ENCODE results near the gene CDH12. TPM values are rescaled to one million over a fixed set of nuclear protein-coding genes. Genes with fewer than 3 reads are reported as not detected.

The CDH12 gene
- total RNA-seq, 1 experiment from 2014 or later, result not detected

DNA sequence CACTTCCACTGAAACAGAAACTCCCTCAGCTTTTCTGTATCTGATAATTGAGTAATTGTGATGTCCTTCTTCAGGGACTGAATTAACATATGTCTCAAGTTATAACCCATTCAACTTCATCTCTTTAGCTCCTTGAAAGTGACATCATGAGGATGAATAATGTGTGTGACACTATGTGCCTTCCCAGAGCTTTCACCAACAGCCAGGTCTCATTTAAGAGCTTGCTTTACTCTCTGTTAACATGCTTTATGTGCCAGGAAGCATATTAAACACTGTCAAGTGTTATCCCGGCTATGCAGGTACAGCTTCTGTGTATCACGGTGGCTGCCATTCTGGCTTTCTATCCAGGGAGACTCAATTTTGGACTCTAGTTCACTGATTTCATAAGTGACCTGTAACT, 799.9 kb downstream of the CDH12 start:
- Histone ChIP-seq H3K27ac (ENCODE audit: low read depth, low read length) (no peak overlapping the region), H4K20me1 (ENCODE audit: insufficient read depth) (no peaks in the 10 kb centered on the region), H3K27me3 (ENCODE audit: insufficient read depth, low read length) (no peaks in the 10 kb centered on the region), H3K9ac (ENCODE audit: low read length) (no peak overlapping the region), H3K79me2 (ENCODE audit: insufficient read depth, low read length) (no peaks in the 10 kb centered on the region), H3K36me3 (ENCODE audit: control insufficient read depth in 1 of 2, insufficient read depth in 2 of 2, low read length in 2 of 2) (no peaks in the 10 kb centered on the region), H2AFZ (ENCODE audit: low read depth, low read length, poor library complexity, severe bottlenecking) (no peak overlapping the region), H3K9me3 (ENCODE audit: control insufficient read depth in 1 of 2, insufficient read depth in 1 of 2, low read depth in 1 of 2, low read length in 2 of 2) (peaks cover 21 to 27% of the 10 kb centered on the region in 2 experiments; a peak in 3 of 4 replicates), H3K4me3 (replicated peaks in 1 of 2; ENCODE audit: low read depth in 1 of 2, low read length in 2 of 2) (no peak overlapping the region), H3K4me1 (ENCODE audit: control insufficient read depth in 1 of 2, insufficient read depth in 2 of 2, low read length in 2 of 2) (no peaks in the 10 kb centered on the region), H3K4me2 (ENCODE audit: low read length) (no peak overlapping the region), H3K9me2 (ENCODE audit: insufficient read depth) (no peaks in the 10 kb centered on the region)
- ChIA-PET CTCF (no interaction called here), POLR2A (no interaction called here), RAD21 (ENCODE audit: low non-redundant PET in 1 of 2, low total read pairs in 2 of 2, uncharacterized antibody in 2 of 2, unreplicated experiment in 2 of 2) (no interaction called here)
- TF ChIP-seq YY1 (IDR thresholded peaks at IDR 0.05; ENCODE audit: extremely low read depth, insufficient replicate concordance, low read depth, low read length), result no peak
- no peak for TF ChIP-seq CTCF (IDR thresholded peaks at IDR 0.05 in 2 of 3, conservative IDR thresholded peaks at IDR 0.05 in 1 of 3; ENCODE audit: borderline replicate concordance in 1 of 3, insufficient read depth in 1 of 3, low read depth in 2 of 3, low read length in 2 of 3)
- TF ChIP-seq EZH2phosphoT487 (IDR thresholded peaks at IDR 0.05; ENCODE audit: borderline replicate concordance), result no peak
- no peak for TF ChIP-seq CBX3 (IDR thresholded peaks at IDR 0.05; ENCODE audit: low read depth)
- no peak for TF ChIP-seq FOSL1 (IDR thresholded peaks at IDR 0.05; ENCODE audit: low read depth)
- TF ChIP-seq POLR2AphosphoS5 (IDR thresholded peaks at IDR 0.05; ENCODE audit: low read depth, low read length), result no peak
- TF ChIP-seq, protein P1, sequence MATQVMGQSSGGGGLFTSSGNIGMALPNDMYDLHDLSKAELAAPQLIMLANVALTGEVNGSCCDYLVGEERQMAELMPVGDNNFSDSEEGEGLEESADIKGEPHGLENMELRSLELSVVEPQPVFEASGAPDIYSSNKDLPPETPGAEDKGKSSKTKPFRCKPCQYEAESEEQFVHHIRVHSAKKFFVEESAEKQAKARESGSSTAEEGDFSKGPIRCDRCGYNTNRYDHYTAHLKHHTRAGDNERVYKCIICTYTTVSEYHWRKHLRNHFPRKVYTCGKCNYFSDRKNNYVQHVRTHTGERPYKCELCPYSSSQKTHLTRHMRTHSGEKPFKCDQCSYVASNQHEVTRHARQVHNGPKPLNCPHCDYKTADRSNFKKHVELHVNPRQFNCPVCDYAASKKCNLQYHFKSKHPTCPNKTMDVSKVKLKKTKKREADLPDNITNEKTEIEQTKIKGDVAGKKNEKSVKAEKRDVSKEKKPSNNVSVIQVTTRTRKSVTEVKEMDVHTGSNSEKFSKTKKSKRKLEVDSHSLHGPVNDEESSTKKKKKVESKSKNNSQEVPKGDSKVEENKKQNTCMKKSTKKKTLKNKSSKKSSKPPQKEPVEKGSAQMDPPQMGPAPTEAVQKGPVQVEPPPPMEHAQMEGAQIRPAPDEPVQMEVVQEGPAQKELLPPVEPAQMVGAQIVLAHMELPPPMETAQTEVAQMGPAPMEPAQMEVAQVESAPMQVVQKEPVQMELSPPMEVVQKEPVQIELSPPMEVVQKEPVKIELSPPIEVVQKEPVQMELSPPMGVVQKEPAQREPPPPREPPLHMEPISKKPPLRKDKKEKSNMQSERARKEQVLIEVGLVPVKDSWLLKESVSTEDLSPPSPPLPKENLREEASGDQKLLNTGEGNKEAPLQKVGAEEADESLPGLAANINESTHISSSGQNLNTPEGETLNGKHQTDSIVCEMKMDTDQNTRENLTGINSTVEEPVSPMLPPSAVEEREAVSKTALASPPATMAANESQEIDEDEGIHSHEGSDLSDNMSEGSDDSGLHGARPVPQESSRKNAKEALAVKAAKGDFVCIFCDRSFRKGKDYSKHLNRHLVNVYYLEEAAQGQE (IDR thresholded peaks at IDR 0.05; ENCODE audit: low read depth), result no peak
- no peak for TF ChIP-seq SIN3A (IDR thresholded peaks at IDR 0.05; ENCODE audit: low read depth)
- TF ChIP-seq EZH2 (IDR thresholded peaks at IDR 0.05), result no peak
- TF ChIP-seq TCF7L2 (IDR thresholded peaks at IDR 0.05; ENCODE audit: borderline replicate concordance, extremely low read depth, insufficient read depth, insufficient read length), result no peak
- no peak for TF ChIP-seq ATF3 (IDR thresholded peaks at IDR 0.05)
- no peak for TF ChIP-seq RAD21 (IDR thresholded peaks at IDR 0.05; ENCODE audit: low read depth)
- TF ChIP-seq SRF (IDR thresholded peaks at IDR 0.05; ENCODE audit: low read depth), result no peak
- TF ChIP-seq ZBTB33 (IDR thresholded peaks at IDR 0.05; ENCODE audit: extremely low read depth, insufficient replicate concordance, low read length), result no peak
- DNase-seq (ENCODE audit: low read depth, low spot score) (no peak), ATAC-seq (no peak)
- no TSS peak for BruUV-seq (replicated peaks)
- intact Hi-C loops (cut with micrococcal nuclease), result no loop called here
